ENCODE data around the gene COL23A1. TPM values are rescaled to one million over a fixed set of nuclear protein-coding genes. Genes with fewer than 3 reads are reported as not detected.

COL23A1 gene
- total RNA-seq, 1 experiment from 2014 or later = 15.0 TPM

- TF ChIP-seq ZNF263 (CRISPR knock-in tag; IDR thresholded peaks at IDR 0.05; ENCODE audit: low read depth) (no peak), MYBL2 (CRISPR knock-in tag; IDR thresholded peaks at IDR 0.05) (0 out of 2 replicates have a peak, but pooled peaks have one; percentile 24)
- DNase-seq (ENCODE audit: low spot score) (no peak), ATAC-seq (no peak)
- POLR2A ChIA-PET = interaction anchor here (0.6 to 1.2 kb wide), 3 partner anchors 12 to 1952 kb away, joined by 3 to 8 read pairs (median 4); partner anchors contain the start of gene HNRNPAB
- CTCF ChIA-PET = interaction anchor here (0.6 to 2.3 kb wide), 4 partner anchors 11 to 366 kb away, joined by 3 to 13 read pairs (median 3); partner anchors contain the start of gene COL23A1
- Mint-ChIP-seq H3K4me3 (no peak overlapping the region), H3K9me3 (peaks cover 8% of the 10 kb centered on the region; the same call in 1 of the 2 replicates), H3K4me1 (peaks cover 18% of the 10 kb centered on the region), H3K36me3 (peaks cover 49% of the 10 kb centered on the region), H3K27ac (no peak overlapping the region), H3K27me3 (ENCODE audit: low read depth) (0 out of 2 replicates have a peak, but pooled peaks cover 2% of the 10 kb centered on the region)
Measured at GRCh38 chr5:178224403-178224802, 365.8 kb downstream of the COL23A1 start.

GRCh38 chr5:178223828-178224335 is 366.3 kb downstream of the COL23A1 start:
- H3K4me3 Mint-ChIP-seq = no peak overlapping the region
- POLR2A ChIA-PET = interaction anchor here (0.6 to 1.2 kb wide), 2 partner anchors 11 to 1953 kb away, joined by 4 to 8 read pairs; no protein-coding TSS in a partner anchor
- no peak overlapping the region for H3K27ac Mint-ChIP-seq
- DNase-seq (ENCODE audit: low spot score) (peak; percentile 68), ATAC-seq (peak; percentile 82)
- H3K4me1 Mint-ChIP-seq = peaks cover 18% of the 10 kb centered on the region
- CTCF ChIA-PET = interaction anchor here (0.6 to 2.3 kb wide), 9 partner anchors 9 to 56 kb away, joined by 3 to 13 read pairs (median 3); partner anchors contain the start of gene PHYKPL
- TF ChIP-seq PRDM15 (CRISPR knock-in tag; IDR thresholded peaks at IDR 0.05) (peak; percentile 89), USF1 (CRISPR knock-in tag; IDR thresholded peaks at IDR 0.05) (peak; percentile 82), NFATC4 (CRISPR knock-in tag; IDR thresholded peaks at IDR 0.05) (0 out of 2 replicates have a peak, but pooled peaks have one; percentile 10), RORB (CRISPR knock-in tag; IDR thresholded peaks at IDR 0.05) (no peak), USF2 (CRISPR knock-in tag; IDR thresholded peaks at IDR 0.05) (peak; percentile 81), ZNF317 (CRISPR knock-in tag; IDR thresholded peaks at IDR 0.05; ENCODE audit: borderline replicate concordance, low read depth) (no peak)
- peaks cover 49% of the 10 kb centered on the region for H3K36me3 Mint-ChIP-seq
- 0 out of 2 replicates have a peak, but pooled peaks cover 2% of the 10 kb centered on the region for H3K27me3 Mint-ChIP-seq (ENCODE audit: low read depth)
- peaks cover 8% of the 10 kb centered on the region for H3K9me3 Mint-ChIP-seq

GRCh38 chr5:178223196-178223773 is 366.9 kb downstream of the COL23A1 start:
- Mint-ChIP-seq H3K9me3 (peaks cover 8% of the 10 kb centered on the region), H3K27me3 (ENCODE audit: low read depth) (0 out of 2 replicates have a peak, but pooled peaks cover 2% of the 10 kb centered on the region), H3K4me3 (no peak overlapping the region), H3K27ac (0 out of 2 replicates have a peak overlapping the region, but pooled peaks have one; percentile 58), H3K36me3 (peaks cover 49% of the 10 kb centered on the region), H3K4me1 (peaks cover 18% of the 10 kb centered on the region)
- POLR2A ChIA-PET = interaction anchor here (1.2 kb wide), 1 partner anchor 10 kb away, joined by 8 read pairs; no protein-coding TSS in a partner anchor
- ATAC-seq (peak; percentile 20), DNase-seq (ENCODE audit: low spot score) (no peak)
- CTCF ChIA-PET = interaction anchor here (0.6 to 2.3 kb wide), 6 partner anchors 9 to 16 kb away, joined by 3 to 13 read pairs (median 4); partner anchors contain the start of gene PHYKPL
- TF ChIP-seq RELA (CRISPR knock-in tag; IDR thresholded peaks at IDR 0.05; ENCODE audit: borderline replicate concordance) (no peak), CREM (CRISPR knock-in tag; IDR thresholded peaks at IDR 0.05) (no peak), JUN (CRISPR knock-in tag; IDR thresholded peaks at IDR 0.05) (no peak), IRF2 (CRISPR knock-in tag; IDR thresholded peaks at IDR 0.05; ENCODE audit: borderline replicate concordance, low read depth) (no peak), FOXP1 (CRISPR knock-in tag; IDR thresholded peaks at IDR 0.05; ENCODE audit: borderline replicate concordance) (no peak), CTCF (IDR thresholded peaks at IDR 0.05) (no peak), ZMAT4 (CRISPR knock-in tag; IDR thresholded peaks at IDR 0.05) (no peak), KAT7 (CRISPR knock-in tag; IDR thresholded peaks at IDR 0.05; ENCODE audit: borderline replicate concordance) (no peak), FOXJ3 (CRISPR knock-in tag; IDR thresholded peaks at IDR 0.05; ENCODE audit: borderline replicate concordance) (no peak), FOXP4 (CRISPR knock-in tag; IDR thresholded peaks at IDR 0.05) (no peak), ETV6 (CRISPR knock-in tag; IDR thresholded peaks at IDR 0.05) (no peak), FOXK1 (CRISPR knock-in tag; IDR thresholded peaks at IDR 0.05) (no peak), ZNF138 (CRISPR knock-in tag; conservative IDR thresholded peaks at IDR 0.05) (no peak)
